ENCODE results near the gene POMT1. TPM values are rescaled to one million over a fixed set of nuclear protein-coding genes. Genes with fewer than 3 reads are reported as not detected.

The POMT1 gene
- total RNA-seq, 2 experiments from 2014 or later = 42.8 to 43.2 TPM

- H3K4me3 Mint-ChIP-seq = no peak overlapping the region
- H3K27me3 Mint-ChIP-seq = no peaks in the 10 kb centered on the region
- H3K27ac Mint-ChIP-seq = no peak overlapping the region
- ChIA-PET POLR2A (no interaction called here), CTCF (interaction anchor here (1.0 to 1.1 kb wide), 2 partner anchors 9 to 151 kb away, joined by 3 read pairs; no protein-coding TSS in a partner anchor)
- H3K36me3 Mint-ChIP-seq = peaks cover 51% of the 10 kb centered on the region
- no peak for DNase-seq
- intact Hi-C loops (cut with micrococcal nuclease) = no loop called here
- H3K4me1 Mint-ChIP-seq (ENCODE audit: low read depth) = no peaks in the 10 kb centered on the region
- H3K9me3 Mint-ChIP-seq = no peaks in the 10 kb centered on the region
Measured at GRCh38 chr9:131487001-131487400, 15.7 kb upstream of the POMT1 start.

GRCh38 chr9:131487621-131488031 is 15.1 kb upstream of the POMT1 start:
- no peak for DNase-seq
- H3K27ac Mint-ChIP-seq = no peak overlapping the region
- no peaks in the 10 kb centered on the region for H3K4me1 Mint-ChIP-seq (ENCODE audit: low read depth)
- peaks cover 50% of the 10 kb centered on the region for H3K36me3 Mint-ChIP-seq
- intact Hi-C loops (cut with micrococcal nuclease) = no loop called here
- ChIA-PET POLR2A (no interaction called here), CTCF (interaction anchor here (1.1 kb wide), 1 partner anchor 151 kb away, joined by 3 read pairs; no protein-coding TSS in a partner anchor)
- no peak overlapping the region for H3K4me3 Mint-ChIP-seq
- H3K27me3 Mint-ChIP-seq = no peaks in the 10 kb centered on the region
- H3K9me3 Mint-ChIP-seq = no peaks in the 10 kb centered on the region

- Mint-ChIP-seq H3K9me3 (no peaks in the 10 kb centered on the region), H3K27ac (no peak overlapping the region), H3K27me3 (no peaks in the 10 kb centered on the region), H3K4me1 (ENCODE audit: low read depth) (no peaks in the 10 kb centered on the region), H3K36me3 (peaks cover 61% of the 10 kb centered on the region), H3K4me3 (no peak overlapping the region)
- ChIA-PET CTCF (no interaction called here), POLR2A (no interaction called here)
- intact Hi-C loops (cut with micrococcal nuclease) = no loop called here
- DNase-seq = no peak
Measured at GRCh38 chr9:131490514-131490913, 12.2 kb upstream of the POMT1 start.

GRCh38 chr9:131491001-131491710 is 11.6 kb upstream of the POMT1 start:
- no peak overlapping the region for H3K27ac Mint-ChIP-seq
- H3K4me3 Mint-ChIP-seq = no peak overlapping the region
- ChIA-PET CTCF (interaction anchor here (1.0 kb wide), 1 partner anchor 11 kb away, joined by 3 read pairs; no protein-coding TSS in a partner anchor), POLR2A (interaction anchor here (0.6 kb wide), 1 partner anchor 120 kb away, joined by 5 read pairs; no protein-coding TSS in a partner anchor)
- no peaks in the 10 kb centered on the region for H3K9me3 Mint-ChIP-seq
- H3K27me3 Mint-ChIP-seq = no peaks in the 10 kb centered on the region
- no peak for DNase-seq
- peaks cover 56% of the 10 kb centered on the region for H3K36me3 Mint-ChIP-seq
- intact Hi-C loops (cut with micrococcal nuclease) = no loop called here
- H3K4me1 Mint-ChIP-seq (ENCODE audit: low read depth) = no peaks in the 10 kb centered on the region

GRCh38 chr9:131492070-131492469 is 10.6 kb upstream of the POMT1 start:
- no peak overlapping the region for H3K4me3 Mint-ChIP-seq
- peak overlapping the region; percentile 64 for H3K27ac Mint-ChIP-seq
- intact Hi-C loops (cut with micrococcal nuclease) = no loop called here
- no peaks in the 10 kb centered on the region for H3K4me1 Mint-ChIP-seq (ENCODE audit: low read depth)
- peaks cover 54% of the 10 kb centered on the region for H3K36me3 Mint-ChIP-seq
- no peaks in the 10 kb centered on the region for H3K27me3 Mint-ChIP-seq
- DNase-seq = no peak
- no peaks in the 10 kb centered on the region for H3K9me3 Mint-ChIP-seq
- ChIA-PET POLR2A (no interaction called here), CTCF (interaction anchor here (1.0 kb wide), 1 partner anchor 12 kb away, joined by 3 read pairs; no protein-coding TSS in a partner anchor)

- no peak for DNase-seq
- Mint-ChIP-seq H3K4me1 (ENCODE audit: low read depth) (peaks cover 6% of the 10 kb centered on the region), H3K9me3 (no peaks in the 10 kb centered on the region), H3K4me3 (no peak overlapping the region), H3K27me3 (no peaks in the 10 kb centered on the region), H3K36me3 (peaks cover 38% of the 10 kb centered on the region), H3K27ac (no peak overlapping the region)
- POLR2A ChIA-PET = no interaction called here
- CTCF ChIA-PET = interaction anchor here (1.8 to 1.9 kb wide), 2 partner anchors 16 to 246 kb away, joined by 5 read pairs; no protein-coding TSS in a partner anchor
- intact Hi-C loops (cut with micrococcal nuclease) = no loop called here
Measured at GRCh38 chr9:131494296-131494870, 8.3 kb upstream of the POMT1 start.

- DNase-seq = no peak
- POLR2A ChIA-PET = interaction anchor here (1.0 kb wide), 1 partner anchor 124 kb away, joined by 3 read pairs; no protein-coding TSS in a partner anchor
- CTCF ChIA-PET = interaction anchor here (1.8 kb wide), 1 partner anchor 245 kb away, joined by 5 read pairs; no protein-coding TSS in a partner anchor
- Mint-ChIP-seq H3K4me3 (no peak overlapping the region), H3K9me3 (no peaks in the 10 kb centered on the region), H3K27me3 (no peaks in the 10 kb centered on the region), H3K4me1 (ENCODE audit: low read depth) (peaks cover 20% of the 10 kb centered on the region), H3K36me3 (peaks cover 27% of the 10 kb centered on the region), H3K27ac (no peak overlapping the region)
- intact Hi-C loops (cut with micrococcal nuclease) = no loop called here
Measured at GRCh38 chr9:131495785-131496184, 6.9 kb upstream of the POMT1 start.

GRCh38 chr9:131496844-131497405 is 5.8 kb upstream of the POMT1 start:
- Mint-ChIP-seq H3K9me3 (no peaks in the 10 kb centered on the region), H3K27ac (no peak overlapping the region), H3K27me3 (no peaks in the 10 kb centered on the region), H3K36me3 (peaks cover 18% of the 10 kb centered on the region), H3K4me1 (ENCODE audit: low read depth) (peaks cover 31% of the 10 kb centered on the region), H3K4me3 (no peak overlapping the region)
- CTCF ChIA-PET = no interaction called here
- DNase-seq = no peak
- intact Hi-C loops (cut with micrococcal nuclease) = no loop called here
- POLR2A ChIA-PET = interaction anchor here (1.0 kb wide), 1 partner anchor 125 kb away, joined by 3 read pairs; no protein-coding TSS in a partner anchor

GRCh38 chr9:131499254-131499767 is 3.4 kb upstream of the POMT1 start:
- intact Hi-C loops (cut with micrococcal nuclease) = no loop called here
- POLR2A ChIA-PET = interaction anchor here (1.3 to 2.1 kb wide), 3 partner anchors 19 to 225 kb away, joined by 4 to 8 read pairs (median 6); no protein-coding TSS in a partner anchor
- peaks cover 4% of the 10 kb centered on the region for H3K36me3 Mint-ChIP-seq
- H3K4me1 Mint-ChIP-seq (ENCODE audit: low read depth) = peaks cover 37% of the 10 kb centered on the region
- no peak for DNase-seq
- H3K9me3 Mint-ChIP-seq = no peaks in the 10 kb centered on the region
- peak overlapping the region; percentile 74 for H3K27ac Mint-ChIP-seq
- CTCF ChIA-PET = interaction anchor here (1.1 to 2.6 kb wide), 4 partner anchors 20 to 244 kb away, joined by 3 to 14 read pairs (median 8); no protein-coding TSS in a partner anchor
- no peaks in the 10 kb centered on the region for H3K27me3 Mint-ChIP-seq
- H3K4me3 Mint-ChIP-seq = no peak overlapping the region

- ChIA-PET POLR2A (interaction anchor here (0.7 to 2.1 kb wide), 5 partner anchors 20 to 229 kb away, joined by 3 to 8 read pairs (median 4); no protein-coding TSS in a partner anchor), CTCF (interaction anchor here (0.8 to 2.6 kb wide), 8 partner anchors 21 to 375 kb away, joined by 3 to 14 read pairs (median 5); partner anchors contain the start of gene NUP214)
- no peaks in the 10 kb centered on the region for H3K9me3 Mint-ChIP-seq
- peaks cover 4% of the 10 kb centered on the region for H3K36me3 Mint-ChIP-seq
- no peaks in the 10 kb centered on the region for H3K27me3 Mint-ChIP-seq
- H3K27ac Mint-ChIP-seq = peak overlapping the region; percentile 87
- intact Hi-C loops (cut with micrococcal nuclease) = loop anchor here (1.0 to 5.0 kb wide), 9 partner anchors 92 to 852 kb away; partner anchors contain the start of genes FAM78A, MED27 and SETX
- peaks cover 47% of the 10 kb centered on the region for H3K4me1 Mint-ChIP-seq (ENCODE audit: low read depth)
- DNase-seq = peak; percentile 91
- H3K4me3 Mint-ChIP-seq = peak overlapping the region; percentile 2
Measured at GRCh38 chr9:131500377-131500776, 2.3 kb upstream of the POMT1 start.

GRCh38 chr9:131500939-131501541 is 1.7 kb upstream of the POMT1 start:
- peak; percentile 82 for DNase-seq
- ChIA-PET CTCF (interaction anchor here (0.8 to 2.6 kb wide), 9 partner anchors 22 to 479 kb away, joined by 3 to 14 read pairs (median 5); partner anchors contain the start of gene NUP214), POLR2A (interaction anchor here (0.7 to 2.1 kb wide), 5 partner anchors 21 to 230 kb away, joined by 3 to 8 read pairs (median 4); no protein-coding TSS in a partner anchor)
- Mint-ChIP-seq H3K4me1 (ENCODE audit: low read depth) (peaks cover 50% of the 10 kb centered on the region), H3K27ac (peak overlapping the region; percentile 87), H3K9me3 (no peaks in the 10 kb centered on the region), H3K27me3 (no peaks in the 10 kb centered on the region), H3K4me3 (peak overlapping the region; percentile 55), H3K36me3 (peaks cover 7% of the 10 kb centered on the region)
- intact Hi-C loops (cut with micrococcal nuclease) = loop anchor here (1.0 to 5.0 kb wide), 10 partner anchors 91 to 851 kb away; partner anchors contain the start of genes FAM78A, MED27 and SETX

All from activated CD4-positive, alpha-beta memory T cell treated with anti-CD3 and anti-CD28 coated beads for 36 hours (primary cell).